GM12892 (cell line): ENCODE measurements around the gene TMEM255B.

Source experiments
- POLR2A ChIP-seq: IDR thresholded peaks from 2 replicates; pipeline ENCODE4 v1.6.1; 2011; ENCODE audit warnings: low read depth, low read length, control low read depth
- POLR2AphosphoS5 ChIP-seq: IDR thresholded peaks from 2 replicates; pipeline ENCODE4 v1.6.1; 2011; ENCODE audit warnings: low read depth, low read length, control low read depth
- TAF1 ChIP-seq: IDR thresholded peaks from 2 replicates; pipeline ENCODE4 v1.6.1; 2011; ENCODE audit warnings: low read depth, mild to moderate bottlenecking, control low read depth, low read length, borderline replicate concordance

- TF ChIP-seq TAF1 (no peak), POLR2A (no peak), POLR2AphosphoS5 (no peak)
Observed at GRCh38 chr13:113864273-113864890, 105.4 kb downstream of the TMEM255B start.
